GM18873 (cell line): ENCODE measurements around the gene TRIL.

ENCODE experiments used
- ATAC-seq: cut with Tn5 transposase; IDR thresholded peaks from one replicate; pipeline ENCODE4 v1.9.1; 2021; ENCODE audit warnings: mild to moderate bottlenecking, moderate library complexity, moderate number of reproducible peaks; ENCODE audit not compliant: unreplicated experiment, low FRiP score

TRIL gene

GRCh38 chr7:28941633-28942032, 16.5 kb downstream of the TRIL start:
- no peak for ATAC-seq

- ATAC-seq = no peak
Measured at GRCh38 chr7:28940741-28941384, 17.3 kb downstream of the TRIL start.

GRCh38 chr7:28939844-28940544, 18.1 kb downstream of the TRIL start:
- ATAC-seq = no peak

DNA sequence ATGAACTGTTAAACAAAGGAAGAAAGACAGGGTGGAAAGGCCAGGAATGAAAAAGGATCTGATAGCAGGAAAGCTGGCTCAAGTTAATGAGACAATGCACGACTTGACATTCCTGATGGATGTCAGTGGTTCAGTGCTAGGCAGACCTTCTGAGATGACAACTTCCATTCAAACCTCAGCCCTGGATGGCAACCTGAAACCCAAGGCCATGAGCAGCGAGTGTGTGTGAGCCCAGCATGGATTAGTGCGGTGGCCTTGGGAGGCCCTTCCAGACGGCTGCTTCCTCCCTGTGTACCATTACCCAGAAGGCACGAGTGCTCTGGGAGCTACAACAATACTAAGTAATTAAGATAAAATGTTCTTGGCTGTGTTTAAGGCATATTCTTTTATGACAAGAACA, 18.8 kb downstream of the TRIL start:
- no peak for ATAC-seq

GRCh38 chr7:28937619-28938018, 20.5 kb downstream of the TRIL start:
- ATAC-seq = no peak

GRCh38 chr7:28937103-28937502, 21.0 kb downstream of the TRIL start:
- no peak for ATAC-seq

GRCh38 chr7:28933846-28934320, 24.2 kb downstream of the TRIL start:
- no peak for ATAC-seq

GRCh38 chr7:28931565-28931964, 26.6 kb downstream of the TRIL start:
- no peak for ATAC-seq

- ATAC-seq = no peak
Measured at GRCh38 chr7:28926871-28927597, 31.1 kb downstream of the TRIL start.

- no peak for ATAC-seq
Measured at GRCh38 chr7:28922624-28923331, 35.4 kb downstream of the TRIL start.

DNA sequence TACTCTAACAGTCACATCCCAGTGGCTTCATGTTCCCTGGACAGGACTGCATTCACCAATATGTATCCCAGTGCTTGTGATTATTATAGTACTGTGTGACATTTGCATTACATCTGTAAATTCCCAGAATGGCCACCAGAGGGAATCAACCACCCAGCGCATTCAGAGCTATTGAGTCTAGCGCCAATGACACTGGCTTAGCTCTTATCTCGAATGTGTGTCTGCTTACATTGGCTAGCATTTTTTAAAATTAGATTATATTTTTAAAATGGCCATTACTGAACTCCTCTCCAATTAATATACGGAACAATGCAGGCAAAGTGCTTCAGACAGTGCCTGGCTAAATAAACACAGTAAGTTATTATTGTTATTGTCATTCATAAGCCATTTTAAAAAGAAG, 36.3 kb downstream of the TRIL start:
- ATAC-seq = peak; percentile 74

GRCh38 chr7:28920424-28920823, 37.7 kb downstream of the TRIL start:
- ATAC-seq = no peak

DNA sequence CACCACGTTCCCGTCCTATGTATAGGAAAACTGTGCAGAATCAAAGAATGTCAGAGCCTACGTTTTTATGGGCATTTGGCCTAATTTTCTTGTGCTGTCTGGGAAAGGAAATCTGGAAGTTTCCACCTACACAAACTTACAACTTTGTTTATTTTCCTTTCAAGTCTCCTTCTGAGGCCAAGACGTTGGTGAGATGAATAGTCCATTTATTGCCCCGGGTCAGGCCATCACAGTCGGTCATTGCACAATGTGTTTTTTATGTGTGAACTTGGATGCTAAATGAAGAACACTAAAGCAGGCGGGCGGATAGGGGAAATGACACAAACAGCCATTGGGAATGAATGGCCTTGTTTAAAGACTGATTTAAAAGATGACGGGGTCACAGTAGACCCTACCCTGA, 38.6 kb downstream of the TRIL start:
- ATAC-seq = no peak

DNA sequence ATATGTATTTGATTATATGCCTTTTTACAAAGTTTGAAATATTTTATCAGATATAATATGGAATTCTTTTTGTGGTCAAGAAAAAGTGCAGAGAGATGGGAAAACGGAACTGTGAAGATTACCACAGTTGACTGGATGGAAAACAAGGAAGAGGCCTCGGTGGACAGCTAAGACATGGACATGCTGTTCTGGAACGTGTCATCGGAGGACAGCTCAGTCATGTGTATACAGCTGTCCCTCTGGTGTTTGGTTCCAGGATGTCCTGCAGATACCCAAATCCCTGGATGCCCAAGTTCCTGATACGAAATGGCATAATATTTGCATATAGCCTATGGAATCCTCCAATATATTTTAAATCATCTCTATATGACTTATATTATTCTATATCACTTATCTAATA, 49.4 kb downstream of the TRIL start:
- ATAC-seq = no peak

GRCh38 chr7:28905464-28905863, 52.7 kb downstream of the TRIL start:
- no peak for ATAC-seq

DNA sequence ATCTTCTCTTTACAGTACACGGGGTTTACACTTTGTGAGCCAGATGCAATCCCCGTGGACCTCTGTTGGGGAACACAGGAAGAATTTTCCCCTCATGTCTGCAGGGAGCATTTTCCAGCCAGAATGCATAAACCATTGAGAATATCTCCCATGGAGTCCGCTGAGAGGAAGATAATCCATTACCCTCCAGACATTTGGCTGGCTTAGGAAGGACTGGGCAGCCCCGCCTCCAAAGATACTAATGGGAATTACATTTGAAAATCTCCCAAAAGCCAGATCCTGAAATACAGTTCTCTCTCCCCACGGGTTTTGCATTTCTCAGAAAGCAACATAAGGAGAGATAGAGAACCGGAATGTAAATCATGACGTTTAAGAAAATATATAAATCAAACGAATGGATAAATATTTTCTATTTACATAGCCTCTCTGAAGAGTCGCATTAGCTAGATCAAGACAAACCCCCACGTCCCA, 53.5 kb downstream of the TRIL start:
- ATAC-seq = no peak

DNA sequence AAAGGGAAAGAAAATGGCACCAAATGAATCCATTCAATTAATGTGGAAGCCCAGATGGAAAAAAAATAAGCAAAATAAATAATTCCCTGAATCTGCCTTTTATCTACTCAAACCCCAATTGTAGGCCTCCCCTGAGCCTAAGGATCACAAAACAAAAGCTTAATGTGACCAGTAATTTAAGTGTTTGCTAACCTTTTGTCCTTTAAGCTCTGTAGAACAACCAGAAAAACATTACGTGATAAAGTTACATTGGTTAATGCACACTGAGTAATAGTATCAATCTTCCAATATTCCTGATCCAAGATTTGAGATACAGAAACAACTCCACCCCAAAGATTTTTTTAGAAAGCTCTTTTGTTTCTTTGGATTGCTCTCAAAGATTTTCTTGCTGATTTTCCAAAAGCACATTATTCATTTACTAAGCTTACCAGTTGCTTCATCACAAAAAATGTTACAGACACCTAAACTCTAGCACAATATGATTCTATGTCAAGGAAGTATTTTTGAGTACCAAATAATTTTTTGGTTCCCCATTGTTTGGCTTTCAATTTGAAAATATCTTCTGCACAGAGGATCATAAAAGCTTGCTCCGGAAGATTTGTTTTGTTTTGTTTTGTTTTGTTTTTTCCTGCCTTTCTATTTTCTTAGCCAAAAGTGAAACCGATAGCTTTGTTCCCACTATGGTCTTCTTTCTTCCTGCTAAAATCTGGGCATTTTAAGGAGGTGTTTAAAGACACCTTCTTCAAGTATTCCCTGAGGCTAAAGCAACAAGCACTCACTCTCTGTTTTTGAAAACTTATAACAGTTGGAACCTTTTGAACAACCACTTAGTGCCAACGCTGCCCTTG, 54.2 kb downstream of the TRIL start:
- ATAC-seq = no peak
